ENCODE data around the gene DDX1.

The DDX1 gene

GRCh38 chr2:15561574-15562344, 29.9 kb upstream of the DDX1 start:
- Histone ChIP-seq H3K4me1 (ENCODE audit: control insufficient read depth in 5 of 5, insufficient read depth in 5 of 5, low read length in 5 of 5) (peaks cover 4 to 22% (median 19%) of the 10 kb centered on the region in 5 donors), H3K9ac (ENCODE audit: low read length in 5 of 5) (peak overlapping the region; percentile 10 to 99 (median 96)), H3K4me3 (ENCODE audit: low read depth in 1 of 5, low read length in 5 of 5) (peak overlapping the region; percentile 91 to 100 (median 97)), H3K36me3 (ENCODE audit: control insufficient read depth in 5 of 5, insufficient read depth in 5 of 5, low read length in 5 of 5) (no peaks in the 10 kb centered on the region), H3K9me3 (ENCODE audit: control insufficient read depth in 5 of 5, low read length in 5 of 5) (no peaks in the 10 kb centered on the region), H3K27ac (ENCODE audit: low read depth, low read length) (peak overlapping the region; percentile 21), H3K27me3 (ENCODE audit: control insufficient read depth in 5 of 5, insufficient read depth in 4 of 5, low read length in 5 of 5) (no peaks in the 10 kb centered on the region)

- Histone ChIP-seq H3K9ac (ENCODE audit: low read length in 5 of 5) (no peak overlapping the region), H3K9me3 (ENCODE audit: control insufficient read depth in 5 of 5, low read length in 5 of 5) (no peaks in the 10 kb centered on the region), H3K36me3 (ENCODE audit: control insufficient read depth in 5 of 5, insufficient read depth in 5 of 5, low read length in 5 of 5) (no peaks in the 10 kb centered on the region)
These were observed 29.2 kb upstream of the DDX1 start for GRCh38 chr2:15562354-15563031.

GRCh38 chr2:15563227-15564100, 28.2 kb upstream of the DDX1 start:
- H3K27ac ChIP-seq (ENCODE audit: low read depth, low read length) = no peak overlapping the region
- peaks cover 4 to 22% (median 19%) of the 10 kb centered on the region in 5 donors for H3K4me1 ChIP-seq (ENCODE audit: control insufficient read depth in 5 of 5, insufficient read depth in 5 of 5, low read length in 5 of 5)
- no peak overlapping the region for H3K9ac ChIP-seq (ENCODE audit: low read length in 5 of 5)
- no peaks in the 10 kb centered on the region for H3K9me3 ChIP-seq (ENCODE audit: control insufficient read depth in 5 of 5, low read length in 5 of 5)
- no peaks in the 10 kb centered on the region for H3K36me3 ChIP-seq (ENCODE audit: control insufficient read depth in 5 of 5, insufficient read depth in 5 of 5, low read length in 5 of 5)
- H3K27me3 ChIP-seq (ENCODE audit: control insufficient read depth in 5 of 5, insufficient read depth in 4 of 5, low read length in 5 of 5) = no peaks in the 10 kb centered on the region
- H3K4me3 ChIP-seq (ENCODE audit: low read depth in 1 of 5, low read length in 5 of 5) = no peak overlapping the region

More at GRCh38 chr2:15562354-15563031, 29.2 kb upstream of the DDX1 start:
- Histone ChIP-seq H3K4me1 (ENCODE audit: control insufficient read depth in 5 of 5, insufficient read depth in 5 of 5, low read length in 5 of 5) (peaks cover 4 to 22% (median 19%) of the 10 kb centered on the region in 5 donors), H3K4me3 (ENCODE audit: low read depth in 1 of 5, low read length in 5 of 5) (peak overlapping the region in 1 of 5 donors; percentile 99), H3K27me3 (ENCODE audit: control insufficient read depth in 5 of 5, insufficient read depth in 4 of 5, low read length in 5 of 5) (no peaks in the 10 kb centered on the region), H3K27ac (ENCODE audit: low read depth, low read length) (no peak overlapping the region)

GRCh38 chr2:15565392-15565791, 26.3 kb upstream of the DDX1 start:
- Histone ChIP-seq H3K4me1 (ENCODE audit: control insufficient read depth in 5 of 5, insufficient read depth in 5 of 5, low read length in 5 of 5) (peaks cover 0 to 10% (median 3%) of the 10 kb centered on the region in 5 donors), H3K27ac (ENCODE audit: low read depth, low read length) (no peak overlapping the region), H3K9ac (ENCODE audit: low read length in 5 of 5) (no peak overlapping the region), H3K27me3 (ENCODE audit: control insufficient read depth in 5 of 5, insufficient read depth in 4 of 5, low read length in 5 of 5) (no peaks in the 10 kb centered on the region), H3K36me3 (ENCODE audit: control insufficient read depth in 5 of 5, insufficient read depth in 5 of 5, low read length in 5 of 5) (no peaks in the 10 kb centered on the region), H3K9me3 (ENCODE audit: control insufficient read depth in 5 of 5, low read length in 5 of 5) (no peaks in the 10 kb centered on the region), H3K4me3 (ENCODE audit: low read depth in 1 of 5, low read length in 5 of 5) (no peak overlapping the region)

- H3K27ac ChIP-seq (ENCODE audit: low read depth, low read length) = no peak overlapping the region
- no peaks in the 10 kb centered on the region for H3K36me3 ChIP-seq (ENCODE audit: control insufficient read depth in 5 of 5, insufficient read depth in 5 of 5, low read length in 5 of 5)
- H3K9ac ChIP-seq (ENCODE audit: low read length in 5 of 5) = no peak overlapping the region
- H3K4me1 ChIP-seq (ENCODE audit: control insufficient read depth in 5 of 5, insufficient read depth in 5 of 5, low read length in 5 of 5) = peaks cover 0 to 8% (median 0%) of the 10 kb centered on the region in 5 donors
- H3K9me3 ChIP-seq (ENCODE audit: control insufficient read depth in 5 of 5, low read length in 5 of 5) = no peaks in the 10 kb centered on the region
- no peaks in the 10 kb centered on the region for H3K27me3 ChIP-seq (ENCODE audit: control insufficient read depth in 5 of 5, insufficient read depth in 4 of 5, low read length in 5 of 5)
- H3K4me3 ChIP-seq (ENCODE audit: low read depth in 1 of 5, low read length in 5 of 5) = no peak overlapping the region
These were observed 25.5 kb upstream of the DDX1 start for GRCh38 chr2:15565994-15566671.

- Histone ChIP-seq H3K9ac (ENCODE audit: low read length in 5 of 5) (no peak overlapping the region), H3K36me3 (ENCODE audit: control insufficient read depth in 5 of 5, insufficient read depth in 5 of 5, low read length in 5 of 5) (no peaks in the 10 kb centered on the region), H3K4me1 (ENCODE audit: control insufficient read depth in 5 of 5, insufficient read depth in 5 of 5, low read length in 5 of 5) (peaks cover 0 to 2% (median 0%) of the 10 kb centered on the region in 5 donors), H3K9me3 (ENCODE audit: control insufficient read depth in 5 of 5, low read length in 5 of 5) (no peaks in the 10 kb centered on the region), H3K4me3 (ENCODE audit: low read depth in 1 of 5, low read length in 5 of 5) (no peak overlapping the region), H3K27ac (ENCODE audit: low read depth, low read length) (no peak overlapping the region), H3K27me3 (ENCODE audit: control insufficient read depth in 5 of 5, insufficient read depth in 4 of 5, low read length in 5 of 5) (no peaks in the 10 kb centered on the region)
These were observed 24.8 kb upstream of the DDX1 start for GRCh38 chr2:15566912-15567311.

GRCh38 chr2:15568874-15569273, 22.8 kb upstream of the DDX1 start:
- H3K9ac ChIP-seq (ENCODE audit: low read length in 5 of 5) = no peak overlapping the region
- H3K36me3 ChIP-seq (ENCODE audit: control insufficient read depth in 5 of 5, insufficient read depth in 5 of 5, low read length in 5 of 5) = no peaks in the 10 kb centered on the region
- H3K4me1 ChIP-seq (ENCODE audit: control insufficient read depth in 5 of 5, insufficient read depth in 5 of 5, low read length in 5 of 5) = no peaks in the 10 kb centered on the region
- no peak overlapping the region for H3K27ac ChIP-seq (ENCODE audit: low read depth, low read length)
- H3K27me3 ChIP-seq (ENCODE audit: control insufficient read depth in 5 of 5, insufficient read depth in 4 of 5, low read length in 5 of 5) = no peaks in the 10 kb centered on the region
- no peaks in the 10 kb centered on the region for H3K9me3 ChIP-seq (ENCODE audit: control insufficient read depth in 5 of 5, low read length in 5 of 5)
- no peak overlapping the region for H3K4me3 ChIP-seq (ENCODE audit: low read depth in 1 of 5, low read length in 5 of 5)

- Histone ChIP-seq H3K36me3 (ENCODE audit: control insufficient read depth in 5 of 5, insufficient read depth in 5 of 5, low read length in 5 of 5) (no peaks in the 10 kb centered on the region), H3K27me3 (ENCODE audit: control insufficient read depth in 5 of 5, insufficient read depth in 4 of 5, low read length in 5 of 5) (no peaks in the 10 kb centered on the region), H3K4me3 (ENCODE audit: low read depth in 1 of 5, low read length in 5 of 5) (no peak overlapping the region), H3K27ac (ENCODE audit: low read depth, low read length) (no peak overlapping the region), H3K4me1 (ENCODE audit: control insufficient read depth in 5 of 5, insufficient read depth in 5 of 5, low read length in 5 of 5) (no peaks in the 10 kb centered on the region), H3K9me3 (ENCODE audit: control insufficient read depth in 5 of 5, low read length in 5 of 5) (no peaks in the 10 kb centered on the region), H3K9ac (ENCODE audit: low read length in 5 of 5) (no peak overlapping the region)
These were observed 21.6 kb upstream of the DDX1 start for GRCh38 chr2:15570104-15570503.

- H3K27ac ChIP-seq (ENCODE audit: low read depth, low read length) = no peak overlapping the region
- H3K4me3 ChIP-seq (ENCODE audit: low read depth in 1 of 5, low read length in 5 of 5) = no peak overlapping the region
- H3K9me3 ChIP-seq (ENCODE audit: control insufficient read depth in 5 of 5, low read length in 5 of 5) = no peaks in the 10 kb centered on the region
- H3K27me3 ChIP-seq (ENCODE audit: control insufficient read depth in 5 of 5, insufficient read depth in 4 of 5, low read length in 5 of 5) = no peaks in the 10 kb centered on the region
- no peak overlapping the region for H3K9ac ChIP-seq (ENCODE audit: low read length in 5 of 5)
- no peaks in the 10 kb centered on the region for H3K4me1 ChIP-seq (ENCODE audit: control insufficient read depth in 5 of 5, insufficient read depth in 5 of 5, low read length in 5 of 5)
- no peaks in the 10 kb centered on the region for H3K36me3 ChIP-seq (ENCODE audit: control insufficient read depth in 5 of 5, insufficient read depth in 5 of 5, low read length in 5 of 5)
These were observed 19.9 kb upstream of the DDX1 start for GRCh38 chr2:15571729-15572128.
